ENCODE data around the gene ACOT2. TPM values are rescaled to one million over a fixed set of nuclear protein-coding genes. Genes with fewer than 3 reads are reported as not detected.
"Not testable (repeated sequence)": the region's sequence is repeated elsewhere in the genome, so short reads cannot be mapped to it uniquely, and the experiment has no call there.

The ACOT2 gene
- total RNA-seq, 1 experiment from 2014 or later, result 16.9 TPM

DNA sequence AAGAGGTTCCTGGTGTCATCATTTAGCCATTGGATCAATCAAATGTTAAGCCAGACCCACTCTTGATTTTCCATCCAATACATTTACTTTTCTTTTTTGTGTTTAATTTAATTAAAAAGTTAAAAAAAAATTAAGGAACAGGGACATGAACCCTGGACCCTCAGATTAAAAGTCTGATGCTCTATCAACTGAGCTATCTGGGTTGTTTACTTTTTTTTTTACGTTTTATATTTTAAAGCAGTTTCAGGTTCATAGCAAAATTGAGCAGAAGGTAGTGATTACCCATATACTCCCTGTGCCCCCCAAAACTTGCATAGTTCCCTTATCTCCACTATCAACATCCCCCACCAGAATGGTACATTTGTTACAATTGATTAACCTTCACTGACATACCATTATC lies 19.7 kb downstream of the ACOT2 start:
- no peaks in the 10 kb centered on the region for H3K9me3 ChIP-seq (replicated peaks)

GRCh38 chr14:73589116-73589515 lies 20.1 kb downstream of the ACOT2 start:
- Histone ChIP-seq H3K27ac (no peak overlapping the region), H3K36me3 (no peaks in the 10 kb centered on the region), H3K4me3 (no peak overlapping the region), H3K4me1 (no peaks in the 10 kb centered on the region), H3K9me3 (replicated peaks) (no peaks in the 10 kb centered on the region), H3K27me3 (no peaks in the 10 kb centered on the region)
- no peak for DNase-seq

More for the DNA sequence above, 19.7 kb downstream of the ACOT2 start:
- no peaks in the 10 kb centered on the region for H3K27me3 ChIP-seq
- no peak overlapping the region for H3K27ac ChIP-seq
- H3K36me3 ChIP-seq, result no peaks in the 10 kb centered on the region
- DNase-seq, result no peak
- no peak overlapping the region for H3K4me3 ChIP-seq
- no peaks in the 10 kb centered on the region for H3K4me1 ChIP-seq

DNA sequence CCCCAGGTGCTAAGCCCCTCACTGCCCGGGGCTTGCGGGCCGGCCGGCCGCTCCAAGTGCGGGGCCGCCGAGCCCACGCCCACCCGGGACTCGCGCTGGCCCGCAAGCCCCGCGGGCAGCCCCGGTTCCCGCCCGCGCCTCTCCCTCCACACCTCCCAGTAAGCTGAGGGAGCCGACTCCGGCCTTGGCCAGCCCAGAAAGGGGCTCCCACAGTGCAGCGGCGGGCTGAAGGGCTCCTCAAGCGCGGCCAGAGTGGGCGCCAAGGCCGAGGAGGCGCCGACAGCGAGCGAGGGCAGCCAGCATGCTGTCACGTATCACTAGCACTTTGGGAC lies 21.6 kb downstream of the ACOT2 start:
- not testable (repeated sequence) for H3K9me3 ChIP-seq (replicated peaks); H3K4me1 ChIP-seq; H3K4me3 ChIP-seq; H3K36me3 ChIP-seq; H3K27ac ChIP-seq; DNase-seq; H3K27me3 ChIP-seq

GRCh38 chr14:73591690-73592449 lies 22.9 kb downstream of the ACOT2 start, which contains the start of gene ACOT4:
ACOT4 (plus strand) TSS chr14:73591873; CDS start chr14:73591960, 87 bp downstream.
- no peak within 1 kb of the TSS for H3K4me3 ChIP-seq
- H3K4me1 ChIP-seq, result no peaks in the 10 kb centered on the region
- H3K27ac ChIP-seq, result no peak within 1 kb of the TSS
- H3K9me3 ChIP-seq (replicated peaks), result no peaks in the 10 kb centered on the region
- no peak for DNase-seq
- no peaks in the 10 kb centered on the region for H3K36me3 ChIP-seq
- no peaks in the 10 kb centered on the region for H3K27me3 ChIP-seq

- H3K27ac ChIP-seq, result no peak overlapping the region
- no peaks in the 10 kb centered on the region for H3K36me3 ChIP-seq
- no peaks in the 10 kb centered on the region for H3K4me1 ChIP-seq
- no peak for DNase-seq
- H3K27me3 ChIP-seq, result no peaks in the 10 kb centered on the region
- H3K9me3 ChIP-seq (replicated peaks), result no peaks in the 10 kb centered on the region
- no peak overlapping the region for H3K4me3 ChIP-seq
Measured at GRCh38 chr14:73594491-73594890, 25.5 kb downstream of the ACOT2 start.

- no peaks in the 10 kb centered on the region for H3K9me3 ChIP-seq (replicated peaks)
- H3K4me1 ChIP-seq, result peaks cover 12% of the 10 kb centered on the region
- H3K27me3 ChIP-seq, result no peaks in the 10 kb centered on the region
- no peak for DNase-seq
- no peaks in the 10 kb centered on the region for H3K36me3 ChIP-seq
- H3K27ac ChIP-seq, result no peak overlapping the region
- H3K4me3 ChIP-seq, result no peak overlapping the region
Measured at GRCh38 chr14:73599499-73599898, 30.5 kb downstream of the ACOT2 start.

- Histone ChIP-seq H3K4me3 (no peak overlapping the region), H3K36me3 (no peaks in the 10 kb centered on the region), H3K4me1 (peaks cover 12% of the 10 kb centered on the region), H3K9me3 (replicated peaks) (no peaks in the 10 kb centered on the region), H3K27me3 (no peaks in the 10 kb centered on the region), H3K27ac (no peak overlapping the region)
- peak; percentile 10 to 18 for DNase-seq
Measured at GRCh38 chr14:73602994-73603393, 34.0 kb downstream of the ACOT2 start.

DNA sequence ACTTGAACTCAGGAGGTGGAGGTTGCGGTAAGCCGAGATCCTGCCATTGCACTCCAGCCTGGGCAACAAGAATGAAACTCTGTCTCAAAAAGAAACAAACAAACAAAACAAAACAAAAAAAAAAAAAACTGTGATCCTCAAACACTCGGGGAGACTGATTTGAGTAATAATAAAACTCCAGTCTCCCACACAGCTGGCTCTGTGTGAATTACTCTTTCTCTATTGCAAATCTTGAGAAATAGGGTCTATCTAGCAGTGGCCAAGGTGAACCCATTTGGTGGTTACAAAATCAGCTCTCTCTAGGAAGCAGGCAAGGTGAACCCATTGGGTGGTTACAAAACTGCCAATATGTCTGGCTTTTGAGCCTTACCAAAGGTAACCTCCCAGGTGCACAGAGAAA lies 37.3 kb downstream of the ACOT2 start:
- no peak overlapping the region for H3K27ac ChIP-seq
- H3K9me3 ChIP-seq (replicated peaks), result no peaks in the 10 kb centered on the region
- H3K4me1 ChIP-seq, result peaks cover 12% of the 10 kb centered on the region
- DNase-seq, result no peak
- no peaks in the 10 kb centered on the region for H3K27me3 ChIP-seq
- no peaks in the 10 kb centered on the region for H3K36me3 ChIP-seq
- no peak overlapping the region for H3K4me3 ChIP-seq

GRCh38 chr14:73607241-73607640 lies 38.2 kb downstream of the ACOT2 start:
- no peak overlapping the region for H3K4me3 ChIP-seq
- H3K4me1 ChIP-seq, result peaks cover 8% of the 10 kb centered on the region
- H3K27ac ChIP-seq, result no peak overlapping the region
- no peak for DNase-seq
- H3K36me3 ChIP-seq, result no peaks in the 10 kb centered on the region
- H3K9me3 ChIP-seq (replicated peaks), result no peaks in the 10 kb centered on the region
- H3K27me3 ChIP-seq, result no peaks in the 10 kb centered on the region

DNA sequence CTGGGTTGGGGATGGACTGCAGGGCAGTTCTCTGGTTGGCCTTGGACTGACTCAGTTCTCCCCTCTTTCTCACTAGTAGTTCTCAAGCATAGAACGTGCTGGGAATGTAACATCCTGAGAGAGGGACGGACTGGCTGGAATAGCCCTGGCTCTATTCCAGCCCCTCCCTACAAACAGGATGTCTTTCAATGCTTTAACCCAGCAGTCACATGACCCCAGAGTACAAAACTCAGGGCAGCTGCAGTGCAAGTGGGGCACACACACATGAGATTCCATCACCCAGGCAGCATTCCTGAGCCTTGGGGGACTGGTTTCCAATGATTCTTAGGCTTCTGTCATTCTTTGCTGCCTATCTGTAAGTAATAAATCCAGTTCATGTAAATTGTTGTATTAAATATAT lies 41.7 kb downstream of the ACOT2 start:
- Histone ChIP-seq H3K4me1 (no peaks in the 10 kb centered on the region; the same call in 1 of the 2 replicates), H3K36me3 (no peaks in the 10 kb centered on the region), H3K9me3 (replicated peaks) (no peaks in the 10 kb centered on the region), H3K4me3 (no peak overlapping the region), H3K27me3 (no peaks in the 10 kb centered on the region), H3K27ac (no peak overlapping the region)
- DNase-seq, result peak; percentile 72 to 74

GRCh38 chr14:73612339-73613045 lies 43.5 kb downstream of the ACOT2 start, which contains the start of gene ACOT6:
ACOT6 (plus strand) TSS chr14:73612517; CDS start chr14:73612572, 55 bp downstream.
- Histone ChIP-seq H3K27ac (no peak within 1 kb of the TSS), H3K36me3 (no peaks in the 10 kb centered on the region), H3K27me3 (no peaks in the 10 kb centered on the region), H3K4me1 (no peaks in the 10 kb centered on the region; the same call in 1 of the 2 replicates), H3K9me3 (replicated peaks) (no peaks in the 10 kb centered on the region), H3K4me3 (peak within 1 kb of the TSS; percentile 71)
- peak; percentile 81 to 82 for DNase-seq

GRCh38 chr14:73613046-73613383 lies 44.0 kb downstream of the ACOT2 start:
- Histone ChIP-seq H3K4me1 (no peaks in the 10 kb centered on the region; the same call in 1 of the 2 replicates), H3K36me3 (no peaks in the 10 kb centered on the region), H3K27me3 (no peaks in the 10 kb centered on the region), H3K4me3 (peak overlapping the region; percentile 71), H3K27ac (no peak overlapping the region), H3K9me3 (replicated peaks) (no peaks in the 10 kb centered on the region)
- DNase-seq, result no peak

- Histone ChIP-seq H3K4me3 (peak overlapping the region; percentile 71), H3K9me3 (replicated peaks) (no peaks in the 10 kb centered on the region), H3K27me3 (no peaks in the 10 kb centered on the region), H3K27ac (no peak overlapping the region), H3K4me1 (no peaks in the 10 kb centered on the region; the same call in 1 of the 2 replicates), H3K36me3 (no peaks in the 10 kb centered on the region)
- no peak for DNase-seq
Measured at GRCh38 chr14:73613419-73613963, 44.5 kb downstream of the ACOT2 start.

GRCh38 chr14:73616831-73617230 lies 47.8 kb downstream of the ACOT2 start:
- Histone ChIP-seq H3K27ac (no peak overlapping the region), H3K9me3 (replicated peaks) (no peaks in the 10 kb centered on the region), H3K36me3 (no peaks in the 10 kb centered on the region), H3K27me3 (no peaks in the 10 kb centered on the region), H3K4me1 (no peaks in the 10 kb centered on the region), H3K4me3 (no peak overlapping the region)
- DNase-seq, result no peak

DNA sequence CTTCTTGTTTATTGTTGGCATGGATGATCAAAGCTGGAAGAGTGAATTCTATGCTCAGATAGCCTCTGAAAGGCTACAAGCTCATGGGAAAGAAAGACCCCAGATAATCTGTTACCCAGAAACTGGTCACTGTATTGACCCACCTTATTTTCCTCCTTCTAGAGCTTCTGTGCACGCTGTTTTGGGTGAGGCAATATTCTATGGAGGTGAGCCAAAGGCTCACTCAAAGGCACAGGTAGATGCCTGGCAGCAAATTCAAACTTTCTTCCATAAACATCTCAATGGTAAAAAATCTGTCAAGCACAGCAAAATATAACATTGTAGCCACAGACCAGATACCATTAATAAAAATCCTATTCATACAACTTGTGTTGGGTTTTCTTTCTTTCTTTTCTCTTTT lies 50.5 kb downstream of the ACOT2 start:
- DNase-seq, result no peak
- H3K27ac ChIP-seq, result no peak overlapping the region

More for the DNA sequence above, 50.5 kb downstream of the ACOT2 start:
- H3K4me1 ChIP-seq, result no peaks in the 10 kb centered on the region
- no peaks in the 10 kb centered on the region for H3K27me3 ChIP-seq
- no peaks in the 10 kb centered on the region for H3K9me3 ChIP-seq (replicated peaks)
- H3K4me3 ChIP-seq, result no peak overlapping the region
- H3K36me3 ChIP-seq, result no peaks in the 10 kb centered on the region

Measured in SJCRH30 (cell line).